Right lobe of liver (tissue), 6 donors: ENCODE measurements around the gene STAT6. TPM values are rescaled to one million over a fixed set of nuclear protein-coding genes. Genes with fewer than 3 reads are reported as not detected.

Source experiments
- ATAC-seq, 4 donors: fragments of 200-7000 bp; cut with Tn5 transposase; one replicate each; pipeline ENCODE4 v1.9.1; 2020; ENCODE audit warnings: mild to moderate bottlenecking in 4 of 4, moderate library complexity in 4 of 4
- DNase-seq, 3 donors: peaks; one replicate each; pipeline ENCODE4 v3.0.0-alpha.2; 2020
- H3K27ac ChIP-seq, 3 donors: fragments of 200-600 bp; one replicate each; pipeline ENCODE4 v1.8.0; 2022
- H3K27me3 ChIP-seq, 2 donors: fragments of 200-600 bp; one replicate each; pipeline ENCODE4 v1.8.0; 2022
- H3K36me3 ChIP-seq, 4 donors: fragments of 200-600 bp; sonication (generic) in 1 of 4; one replicate each; pipeline versions ENCODE4 v1.5.1 to v1.8.0; 2017 to 2022; ENCODE audit warnings: control low read depth in 1 of 4
- H3K4me1 ChIP-seq, 4 donors: fragments of 200-600 bp; sonication (generic) in 1 of 4; one replicate each; pipeline versions ENCODE4 v1.5.1 to v1.8.0; 2017 to 2022; ENCODE audit warnings: control low read depth in 1 of 4
- H3K4me3 ChIP-seq, 3 donors: fragments of 200-600 bp; one replicate each; pipeline ENCODE4 v1.8.0; 2022
- H3K9me3 ChIP-seq, 4 donors: fragments of 200-600 bp; sonication (generic) in 1 of 4; one replicate each; pipeline versions ENCODE4 v1.5.1 to v1.8.0; 2017 to 2022; ENCODE audit warnings: control low read depth in 1 of 4
- POLR2A ChIP-seq: fragments of 450-650 bp; IDR thresholded peaks from one replicate; pipeline ENCODE4 v1.6.1; 2017; ENCODE audit warnings: antibody characterized with exemption, mild to moderate bottlenecking
- WGBS: methylation state at CpG from one replicate; pipeline ENCODE4 v1.1.6; 2018; ENCODE audit warnings: low coverage, low lambda C conversion rate; ENCODE audit not compliant: insufficient coverage; ENCODE audit errors: missing lambda C conversion rate; 5-methylcytosine and 5-hydroxymethylcytosine counted together
- intact Hi-C, 2 donors: fragments of 100-400 bp; cut with DNase I; formaldehyde crosslinking; loops; one replicate each; pipeline versions ENCODE4 v1.11.2 to v1.14.1; 2022
- long read RNA-seq: library from polyadenylated mRNA; unstranded; transcript quantifications from one replicate; pipeline ENCODE4 v2.0.0, GENCODE V29; 2019
- total RNA-seq, 6 experiments: library from RNA; depleted of rRNA in 2 of 6; stranded (reverse); fragments of >200 nt in 2 of 6; fragmentation: NEBNext Ultra II Directional in 3 of 6; extraction: Animal tissue kit (Norgen Biotek cat#: 25700) in 3 of 6; gene quantifications; one replicate each; pipeline versions ENCODE4 v1.1.0 to v1.2.4, GENCODE V29; 2016 to 2023
- TF ChIP-seq, protein P1 (sequence below), 4 donors: fragments of 200-600 bp in 3 of 4; fragments of 450-650 bp in 1 of 4; IDR thresholded peaks; one replicate each; pipeline versions ENCODE4 v1.5.1 to v1.8.0; 2016 to 2022; ENCODE audit warnings: antibody characterized with exemption in 4 of 4, mild to moderate bottlenecking in 2 of 4
- donor health status: DM: no; HTN: yes; CAD: no.
- donor health status: DM: no; HTN: no; CAD: no.
- donor health status: DM: no; HTN: no; CAD: no.
- donor health status: DM: no; HTN: yes; CAD: no.
- donor health status: DM: no; HTN: yes; CAD: no.

The STAT6 gene, protein sequence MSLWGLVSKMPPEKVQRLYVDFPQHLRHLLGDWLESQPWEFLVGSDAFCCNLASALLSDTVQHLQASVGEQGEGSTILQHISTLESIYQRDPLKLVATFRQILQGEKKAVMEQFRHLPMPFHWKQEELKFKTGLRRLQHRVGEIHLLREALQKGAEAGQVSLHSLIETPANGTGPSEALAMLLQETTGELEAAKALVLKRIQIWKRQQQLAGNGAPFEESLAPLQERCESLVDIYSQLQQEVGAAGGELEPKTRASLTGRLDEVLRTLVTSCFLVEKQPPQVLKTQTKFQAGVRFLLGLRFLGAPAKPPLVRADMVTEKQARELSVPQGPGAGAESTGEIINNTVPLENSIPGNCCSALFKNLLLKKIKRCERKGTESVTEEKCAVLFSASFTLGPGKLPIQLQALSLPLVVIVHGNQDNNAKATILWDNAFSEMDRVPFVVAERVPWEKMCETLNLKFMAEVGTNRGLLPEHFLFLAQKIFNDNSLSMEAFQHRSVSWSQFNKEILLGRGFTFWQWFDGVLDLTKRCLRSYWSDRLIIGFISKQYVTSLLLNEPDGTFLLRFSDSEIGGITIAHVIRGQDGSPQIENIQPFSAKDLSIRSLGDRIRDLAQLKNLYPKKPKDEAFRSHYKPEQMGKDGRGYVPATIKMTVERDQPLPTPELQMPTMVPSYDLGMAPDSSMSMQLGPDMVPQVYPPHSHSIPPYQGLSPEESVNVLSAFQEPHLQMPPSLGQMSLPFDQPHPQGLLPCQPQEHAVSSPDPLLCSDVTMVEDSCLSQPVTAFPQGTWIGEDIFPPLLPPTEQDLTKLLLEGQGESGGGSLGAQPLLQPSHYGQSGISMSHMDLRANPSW
- 100 to 1,000 TPM in 3 of 6 experiments, 10 to 100 TPM in 3; 61.8 to 108 (median 94.7) TPM for total RNA-seq
- long read RNA-seq, full-length matches to known transcripts, result 2 of 13 reads
- long read RNA-seq, partial matches to known transcripts, result 2 of 13 reads
- long read RNA-seq, other reads (novel, unspliced or antisense), result 9 of 13 reads

DNA sequence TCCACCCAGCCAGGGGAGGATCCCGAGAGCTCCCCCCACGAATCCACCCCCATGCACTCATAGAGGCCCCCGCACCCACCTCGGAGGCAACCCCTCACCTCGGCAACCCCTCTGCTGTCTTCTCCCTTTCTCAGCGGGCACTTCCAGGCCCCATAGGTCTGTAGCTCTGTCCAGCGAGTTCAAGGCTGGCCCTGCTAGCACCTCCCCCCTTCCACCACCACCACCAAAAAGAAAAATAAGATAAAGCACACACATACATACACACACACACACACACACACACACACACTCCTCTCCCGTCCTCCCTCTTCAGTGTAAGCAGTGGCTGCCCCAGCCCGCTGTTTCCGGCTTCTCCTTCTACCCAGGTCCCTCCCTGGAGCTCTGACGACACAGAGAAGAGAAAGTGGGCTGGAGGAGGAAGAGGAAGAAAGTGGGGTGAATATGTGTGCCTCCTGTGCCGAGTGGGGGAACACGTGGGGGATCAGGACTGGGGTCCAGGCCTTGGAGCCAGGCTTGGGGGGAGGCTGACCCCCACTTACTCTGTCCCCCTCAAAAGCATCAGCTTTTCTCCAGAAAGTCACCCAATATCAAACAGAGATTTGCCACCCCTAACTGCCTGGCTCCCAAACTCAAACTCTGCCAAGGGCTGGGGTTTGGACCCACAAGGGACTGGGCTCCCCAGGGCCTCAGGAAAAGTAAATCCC is at the start of gene STAT6:
STAT6 (minus strand) TSS at position 332 of the 704 bp plus-strand sequence. CDS start 3,084 bp downstream, outside the sequence.
- DNase-seq (peak; percentile 83 to 87 (median 86)), ATAC-seq (peak; percentile 62 to 70 (median 67))
- Histone ChIP-seq H3K27me3 (no peaks in the 10 kb centered on the region), H3K4me3 (peak within 1 kb of the TSS; percentile 63 to 66 (median 66)), H3K27ac (peak within 1 kb of the TSS; percentile 93 to 100 (median 100)), H3K4me1 (peaks cover 0 to 24% (median 3%) of the 10 kb centered on the region in 4 donors), H3K36me3 (peaks cover 0 to 12% (median 6%) of the 10 kb centered on the region in 4 donors), H3K9me3 (no peaks in the 10 kb centered on the region)
- TF ChIP-seq, protein P1, sequence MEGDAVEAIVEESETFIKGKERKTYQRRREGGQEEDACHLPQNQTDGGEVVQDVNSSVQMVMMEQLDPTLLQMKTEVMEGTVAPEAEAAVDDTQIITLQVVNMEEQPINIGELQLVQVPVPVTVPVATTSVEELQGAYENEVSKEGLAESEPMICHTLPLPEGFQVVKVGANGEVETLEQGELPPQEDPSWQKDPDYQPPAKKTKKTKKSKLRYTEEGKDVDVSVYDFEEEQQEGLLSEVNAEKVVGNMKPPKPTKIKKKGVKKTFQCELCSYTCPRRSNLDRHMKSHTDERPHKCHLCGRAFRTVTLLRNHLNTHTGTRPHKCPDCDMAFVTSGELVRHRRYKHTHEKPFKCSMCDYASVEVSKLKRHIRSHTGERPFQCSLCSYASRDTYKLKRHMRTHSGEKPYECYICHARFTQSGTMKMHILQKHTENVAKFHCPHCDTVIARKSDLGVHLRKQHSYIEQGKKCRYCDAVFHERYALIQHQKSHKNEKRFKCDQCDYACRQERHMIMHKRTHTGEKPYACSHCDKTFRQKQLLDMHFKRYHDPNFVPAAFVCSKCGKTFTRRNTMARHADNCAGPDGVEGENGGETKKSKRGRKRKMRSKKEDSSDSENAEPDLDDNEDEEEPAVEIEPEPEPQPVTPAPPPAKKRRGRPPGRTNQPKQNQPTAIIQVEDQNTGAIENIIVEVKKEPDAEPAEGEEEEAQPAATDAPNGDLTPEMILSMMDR (IDR thresholded peaks at IDR 0.05), result no peak
- TF ChIP-seq POLR2A, result peak; percentile 68
- intact Hi-C loops, result loop anchor here in 1 of 2 donors (5.0 kb wide), 1 partner anchor 44 kb away; no protein-coding TSS in a partner anchor
- 2% methylated on average over 8 of the region's 13 CpGs for WGBS

DNA sequence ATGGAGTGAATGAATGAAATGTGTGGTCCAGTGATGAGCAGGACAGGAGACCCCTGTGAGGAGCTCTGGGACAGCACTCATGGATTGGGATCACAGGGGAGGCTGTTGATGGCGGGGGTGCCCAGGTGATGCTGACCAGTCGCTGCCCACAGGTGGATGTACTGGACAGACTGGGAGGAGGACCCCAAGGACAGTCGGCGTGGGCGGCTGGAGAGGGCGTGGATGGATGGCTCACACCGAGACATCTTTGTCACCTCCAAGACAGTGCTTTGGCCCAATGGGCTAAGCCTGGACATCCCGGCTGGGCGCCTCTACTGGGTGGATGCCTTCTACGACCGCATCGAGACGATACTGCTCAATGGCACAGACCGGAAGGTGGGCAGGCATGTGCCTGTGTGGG is 49.6 kb upstream of the STAT6 start:
- Histone ChIP-seq H3K27ac (no peak overlapping the region), H3K4me1 (peaks cover 0 to 4% (median 0%) of the 10 kb centered on the region in 4 donors), H3K4me3 (no peak overlapping the region), H3K36me3 (peaks cover 0 to 99% (median 62%) of the 10 kb centered on the region in 4 donors), H3K9me3 (no peaks in the 10 kb centered on the region), H3K27me3 (no peaks in the 10 kb centered on the region)
- intact Hi-C loops, result no loop called here
- 80% methylated on average over 1 of the region's 14 CpGs for WGBS
- TF ChIP-seq, protein P1 (IDR thresholded peaks at IDR 0.05), result no peak
- no peak for TF ChIP-seq POLR2A
- ATAC-seq (no peak), DNase-seq (no peak)

DNA sequence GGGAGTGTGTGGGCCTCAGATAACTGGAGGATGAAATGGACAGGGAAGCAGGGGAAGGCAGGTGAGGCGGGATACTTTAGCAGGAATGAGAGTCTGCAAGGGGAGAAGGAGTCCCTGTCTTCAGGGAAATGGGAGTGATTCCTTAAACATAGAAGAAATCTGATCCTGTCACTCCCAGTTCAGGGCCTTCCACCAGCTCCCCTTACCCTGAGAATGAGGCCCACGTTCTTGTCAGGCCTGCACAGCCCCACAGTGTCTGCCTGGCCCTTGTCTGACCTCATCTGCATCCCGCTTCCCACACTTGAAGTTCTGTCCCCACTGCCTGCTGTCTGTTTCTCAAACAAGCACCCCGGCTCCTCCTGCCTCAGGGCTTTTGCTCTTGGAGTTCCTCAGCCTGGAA is 48.9 kb upstream of the STAT6 start:
- DNase-seq, result no peak
- H3K36me3 ChIP-seq, result peaks cover 0 to 99% (median 62%) of the 10 kb centered on the region in 4 donors
- no peak for ATAC-seq
- intact Hi-C loops, result no loop called here
- 90% methylated on average over 3 of the region's 4 CpGs for WGBS
- TF ChIP-seq, protein P1 (IDR thresholded peaks at IDR 0.05), result no peak
- no peak for TF ChIP-seq POLR2A
- H3K27me3 ChIP-seq, result no peaks in the 10 kb centered on the region
- no peak overlapping the region for H3K4me3 ChIP-seq
- no peaks in the 10 kb centered on the region for H3K9me3 ChIP-seq
- H3K4me1 ChIP-seq, result peaks cover 0 to 8% (median 0%) of the 10 kb centered on the region in 4 donors
- no peak overlapping the region for H3K27ac ChIP-seq

DNA sequence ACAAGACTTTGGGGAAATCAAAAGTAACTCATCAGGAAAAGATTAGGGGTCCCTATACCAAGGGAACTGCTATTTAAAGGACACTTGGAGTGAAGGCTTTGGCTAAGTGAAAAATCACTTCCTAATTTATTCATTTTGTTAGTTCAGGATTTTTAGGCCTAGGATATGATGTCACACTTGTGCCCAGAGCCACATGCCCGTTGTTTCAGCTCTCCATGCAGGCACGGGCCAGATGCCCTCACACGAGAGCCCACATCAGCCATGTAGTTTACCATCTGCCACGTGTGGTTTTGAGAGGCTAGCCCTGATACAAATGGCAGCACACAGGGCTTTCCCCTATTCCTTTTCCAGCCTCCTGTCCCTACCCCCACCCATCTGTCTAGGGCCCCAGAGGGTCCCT is 48.1 kb upstream of the STAT6 start:
- DNase-seq (peak in 1 of 3 donors; percentile 19), ATAC-seq (no peak)
- WGBS, result no CpG with 5 or more reads among the region's 4 CpGs
- TF ChIP-seq, protein P1 (IDR thresholded peaks at IDR 0.05), result no peak
- TF ChIP-seq POLR2A, result no peak
- Histone ChIP-seq H3K27me3 (no peaks in the 10 kb centered on the region), H3K27ac (no peak overlapping the region), H3K36me3 (peaks cover 0 to 99% (median 61%) of the 10 kb centered on the region in 4 donors), H3K9me3 (no peaks in the 10 kb centered on the region), H3K4me3 (no peak overlapping the region), H3K4me1 (peaks cover 0 to 15% (median 0%) of the 10 kb centered on the region in 4 donors)
- intact Hi-C loops, result no loop called here
